Kidney (tissue), 14 donors: ENCODE results near the gene GLG1. TPM values are rescaled to one million over a fixed set of nuclear protein-coding genes. Genes with fewer than 3 reads are reported as not detected.
A peak's percentile ranks its signal among the peaks of the same experiment; 100 is the strongest.

ENCODE experiments used
- DNase-seq, 5 donors: peaks; one replicate each; pipeline ENCODE4 v3.0.0-alpha.2; 2013 to 2020
- FAIRE-seq: peaks from 2 replicates; lab custom pipeline; 2012; peaks lifted over from hg19 to GRCh38; lab: Jason Lieb, UNC
- H3K27ac ChIP-seq, 2 donors: one replicate each; pipeline ENCODE4 v1.7.0; 2013; ENCODE audit warnings: low read depth in 2 of 2, low read length in 2 of 2, inconsistent platforms in 1 of 2
- H3K27me3 ChIP-seq: one replicate; pipeline ENCODE4 v1.7.1; 2013; ENCODE audit warnings: low read length, inconsistent platforms; ENCODE audit not compliant: control insufficient read depth, insufficient read depth
- H3K36me3 ChIP-seq, 3 donors: one replicate each; pipeline versions ENCODE4 v1.7.0 to v1.7.1; 2013; ENCODE audit warnings: low read length in 3 of 3, control low read depth in 1 of 3, inconsistent platforms in 1 of 3; ENCODE audit not compliant: insufficient read depth in 3 of 3, control insufficient read depth in 2 of 3
- H3K4me1 ChIP-seq, 3 donors: one replicate each; pipeline versions ENCODE4 v1.7.0 to v1.7.1; 2013; ENCODE audit warnings: low read length in 3 of 3, inconsistent platforms in 1 of 3, low read depth in 1 of 3; ENCODE audit not compliant: control insufficient read depth in 2 of 3, insufficient read depth in 2 of 3
- H3K4me3 ChIP-seq, 3 donors: one replicate each; pipeline versions ENCODE4 v1.7.0 to v1.8.1; 2013; ENCODE audit warnings: low read length in 3 of 3, control low read depth in 1 of 3, inconsistent platforms in 1 of 3
- H3K9ac ChIP-seq, 3 donors: one replicate each; pipeline versions ENCODE4 v1.7.0 to v1.7.1; 2013; ENCODE audit warnings: low read length in 3 of 3, control low read depth in 1 of 3, inconsistent platforms in 1 of 3
- H3K9me3 ChIP-seq, 3 donors: one replicate each; pipeline versions ENCODE4 v1.7.0 to v1.7.1; 2013; ENCODE audit warnings: low read length in 3 of 3, control low read depth in 1 of 3, inconsistent platforms in 1 of 3; ENCODE audit not compliant: control insufficient read depth in 2 of 3, insufficient read depth in 1 of 3
- CTCF ChIP-seq: IDR thresholded peaks from 3 replicates; pipeline ENCODE4 v1.5.1; 2012; ENCODE audit warnings: mild to moderate bottlenecking, moderate library complexity, borderline replicate concordance; ENCODE audit not compliant: insufficient read depth; ENCODE audit errors: extremely low read depth
- intact Hi-C: fragments of 100-400 bp; cut with DNase I; formaldehyde crosslinking; loops from one replicate; pipeline ENCODE4 v1.11.1; 2022
- polyA plus RNA-seq: library from polyadenylated mRNA; stranded (reverse); fragments of 350-450 nt; fragmentation: Illumina TruSeq; extraction: RNeasy Lipid Tissue Mini Kit (QIAGEN cat#74804); gene quantifications from one replicate; pipeline ENCODE4 v1.2.3, GENCODE V29; 2014; ENCODE audit warnings: low read depth, low replicate concordance; ENCODE audit not compliant: insufficient read depth
- total RNA-seq: library from RNA; stranded (reverse); fragmentation: NEBNext Ultra II Directional; extraction: Animal tissue kit (Norgen Biotek cat#: 25700); gene quantifications from one replicate; pipeline ENCODE4 v1.2.1, GENCODE V29; 2021
- donor health status: control.
- donor health status: control.
- donor health status: control.
- donor health status: control.
- donor health status: control.
- donor health status: DM: yes; HTN: yes; CAD: no.
- donor health status: Normal renal cell carcinoma (clear cell type).

Gene GLG1
- total and polyA plus RNA-seq, 2 donors from 2014 or later = 58.8 to 167 TPM

GRCh38 chr16:74455619-74456289 is 151.2 kb downstream of the GLG1 start:
- Histone ChIP-seq H3K27me3 (no peaks in the 10 kb centered on the region), H3K27ac (no peak overlapping the region), H3K36me3 (peaks cover 8 to 62% (median 50%) of the 10 kb centered on the region in 3 donors), H3K4me3 (no peak overlapping the region), H3K4me1 (no peaks in the 10 kb centered on the region), H3K9ac (no peak overlapping the region), H3K9me3 (no peaks in the 10 kb centered on the region)
- TF ChIP-seq CTCF = no peak
- intact Hi-C loops = no loop called here
- DNase-seq (no peak), FAIRE-seq (no peak)

GRCh38 chr16:74455213-74455612 is 151.7 kb downstream of the GLG1 start:
- intact Hi-C loops = no loop called here

GRCh38 chr16:74451951-74452758 is 154.8 kb downstream of the GLG1 start:
- peaks cover 6 to 45% (median 40%) of the 10 kb centered on the region in 3 donors for H3K36me3 ChIP-seq
- no peaks in the 10 kb centered on the region for H3K27me3 ChIP-seq
- TF ChIP-seq CTCF = no peak
- intact Hi-C loops = no loop called here
- H3K9me3 ChIP-seq = no peaks in the 10 kb centered on the region
- no peak overlapping the region for H3K4me3 ChIP-seq
- H3K9ac ChIP-seq = no peak overlapping the region
- no peak overlapping the region for H3K27ac ChIP-seq
- FAIRE-seq = no peak
- peak in 3 of 5 donors; percentile 14 to 44 (median 16) for DNase-seq
- peaks cover 0 to 11% (median 5%) of the 10 kb centered on the region in 3 donors for H3K4me1 ChIP-seq

More at GRCh38 chr16:74455213-74455612, 151.7 kb downstream of the GLG1 start:
- H3K27me3 ChIP-seq = no peaks in the 10 kb centered on the region
- no peak for FAIRE-seq
- no peak for DNase-seq
- H3K9me3 ChIP-seq = no peaks in the 10 kb centered on the region
- H3K9ac ChIP-seq = no peak overlapping the region
- no peak overlapping the region for H3K27ac ChIP-seq
- no peaks in the 10 kb centered on the region for H3K4me1 ChIP-seq
- no peak for TF ChIP-seq CTCF
- peaks cover 6 to 57% (median 46%) of the 10 kb centered on the region in 3 donors for H3K36me3 ChIP-seq
- no peak overlapping the region for H3K4me3 ChIP-seq
